ENCODE measurements around the gene CARHSP1.

Gene CARHSP1

DNA sequence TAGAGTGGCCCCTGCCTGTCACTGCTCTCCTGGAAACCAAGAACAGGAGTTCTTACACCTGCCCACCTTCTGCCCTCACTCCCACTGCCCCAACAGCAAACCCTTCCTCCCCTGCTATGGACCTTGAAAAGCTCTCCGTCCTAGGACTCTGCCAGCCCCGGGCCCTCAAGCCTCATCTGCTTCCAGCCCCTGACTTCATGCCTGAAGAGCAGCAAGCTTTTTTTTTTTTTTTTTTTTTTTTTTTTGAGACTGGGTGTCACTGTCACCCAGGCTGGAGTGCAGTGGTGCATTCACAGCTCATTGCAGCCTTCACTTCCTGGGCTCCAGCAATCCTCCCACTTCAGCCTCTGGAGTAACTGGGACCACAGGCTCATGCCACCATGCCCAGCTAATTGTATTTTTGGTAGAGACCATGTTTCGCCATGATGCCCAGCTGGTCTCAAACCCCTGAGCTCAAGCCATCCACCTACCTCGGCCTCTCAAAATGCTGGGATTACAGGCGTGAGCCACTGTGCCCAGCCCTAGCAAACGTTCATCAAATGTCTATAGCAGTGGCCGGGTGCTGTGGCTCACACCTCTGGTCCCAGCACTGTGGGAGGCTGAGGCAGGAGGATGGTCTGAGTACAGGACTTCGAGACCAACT is 16.9 kb downstream of the CARHSP1 start:
- Histone ChIP-seq H3K9ac (peak overlapping the region in 8 of 11 experiments; percentile 24 to 71 (median 54); a peak in 11 of 22 replicates), H3K9me3 (replicated peaks in 1 of 11) (no peaks in the 10 kb centered on the region), H3K4me2 (peak overlapping the region; percentile 85 to 100 (median 93)), H3K27me3 (no peaks in the 10 kb centered on the region; a peak in 1 of 22 replicates), H3K27ac (peak overlapping the region in 9 of 11 experiments; percentile 75 to 84 (median 80); a peak in 18 of 22 replicates), H3K36me3 (peaks cover 60 to 99% (median 90%) of the 10 kb centered on the region in 11 experiments), H3K4me1 (peaks cover 69 to 100% (median 98%) of the 10 kb centered on the region in 10 experiments), H3K4me3 (no peak overlapping the region), H4K20me1 (peaks cover 4 to 97% (median 89%) of the 10 kb centered on the region in 11 experiments; a peak in 21 of 22 replicates)
- no peak for TF ChIP-seq Cebpa-rat (IDR thresholded peaks at IDR 0.05)

DNA sequence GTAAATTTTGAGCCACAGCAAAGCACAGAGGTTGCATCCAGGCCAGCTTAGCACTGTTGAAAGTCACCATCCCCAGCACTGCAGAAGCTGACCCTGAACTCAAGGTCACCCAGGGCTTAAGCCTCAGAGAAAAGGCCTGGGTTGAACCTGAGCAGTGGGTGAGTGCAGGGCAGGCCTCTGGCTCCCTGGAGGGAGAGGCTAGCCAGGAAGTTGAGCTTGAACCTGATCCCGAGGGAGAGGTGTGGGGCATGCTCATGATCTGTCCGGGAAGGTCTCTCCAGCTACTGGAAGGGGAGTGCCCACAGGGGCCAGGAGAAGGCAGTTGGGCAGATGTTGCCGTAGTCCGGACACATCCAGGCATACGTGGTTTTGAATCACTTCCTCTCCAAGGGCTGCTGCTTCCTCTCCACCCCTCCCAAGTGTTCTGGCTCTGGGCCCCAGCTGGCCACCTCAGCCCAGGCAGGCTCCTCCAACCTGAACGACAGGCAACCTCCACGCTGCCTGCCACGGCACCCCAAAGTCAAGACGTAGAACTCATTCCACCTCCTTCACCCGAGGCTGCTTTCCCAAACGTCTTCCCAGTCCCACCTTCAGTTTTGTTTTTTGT is 18.4 kb downstream of the CARHSP1 start:
- Histone ChIP-seq H4K20me1 (peaks cover 19 to 97% (median 90%) of the 10 kb centered on the region in 11 experiments; a peak in 21 of 22 replicates), H3K36me3 (peaks cover 63 to 99% (median 90%) of the 10 kb centered on the region in 11 experiments), H3K4me2 (peak overlapping the region; percentile 85 to 100 (median 93)), H3K9me3 (replicated peaks in 1 of 11) (no peaks in the 10 kb centered on the region), H3K9ac (peak overlapping the region; percentile 28 to 73 (median 69); a peak in 20 of 22 replicates), H3K4me1 (peaks cover 55 to 100% (median 98%) of the 10 kb centered on the region in 10 experiments), H3K27ac (peak overlapping the region; percentile 31 to 84 (median 79); a peak in 21 of 22 replicates), H3K27me3 (no peaks in the 10 kb centered on the region; a peak in 1 of 22 replicates), H3K4me3 (peak overlapping the region in 8 of 10 experiments; percentile 5 to 54 (median 30); a peak in 13 of 20 replicates)
- no peak for TF ChIP-seq Cebpa-rat (IDR thresholded peaks at IDR 0.05)

DNA sequence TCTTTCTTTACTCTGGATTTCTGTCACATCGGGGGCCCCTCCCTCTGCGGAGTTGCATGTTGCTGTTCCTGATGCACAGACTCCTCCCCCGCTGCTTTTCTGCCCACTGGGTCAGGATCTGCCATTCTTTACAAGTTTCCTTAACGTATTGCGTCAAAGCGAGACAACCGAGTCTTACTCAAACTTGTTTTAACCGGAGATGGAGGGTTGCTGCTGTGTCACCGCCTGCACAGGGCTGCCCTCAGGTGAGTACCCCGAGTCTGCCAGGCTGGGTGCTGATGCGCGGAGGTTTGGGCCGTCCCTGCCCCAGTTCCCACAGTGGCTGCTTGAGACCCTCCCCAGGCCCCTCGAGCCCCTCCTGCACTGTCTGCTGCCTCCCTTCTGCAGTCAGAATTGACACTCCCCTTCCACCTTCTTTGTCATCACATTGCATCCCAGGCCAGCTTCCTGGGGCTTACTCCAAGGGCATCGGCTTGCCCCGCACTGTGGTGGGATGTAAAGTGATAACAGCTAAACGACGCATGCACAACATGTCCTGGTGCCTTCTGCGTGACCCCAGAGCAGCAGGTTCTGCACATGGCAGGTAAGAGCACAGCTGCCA is 19.3 kb downstream of the CARHSP1 start:
- peak overlapping the region in 9 of 11 experiments; percentile 59 to 73 (median 70); a peak in 20 of 22 replicates for H3K9ac ChIP-seq

DNA sequence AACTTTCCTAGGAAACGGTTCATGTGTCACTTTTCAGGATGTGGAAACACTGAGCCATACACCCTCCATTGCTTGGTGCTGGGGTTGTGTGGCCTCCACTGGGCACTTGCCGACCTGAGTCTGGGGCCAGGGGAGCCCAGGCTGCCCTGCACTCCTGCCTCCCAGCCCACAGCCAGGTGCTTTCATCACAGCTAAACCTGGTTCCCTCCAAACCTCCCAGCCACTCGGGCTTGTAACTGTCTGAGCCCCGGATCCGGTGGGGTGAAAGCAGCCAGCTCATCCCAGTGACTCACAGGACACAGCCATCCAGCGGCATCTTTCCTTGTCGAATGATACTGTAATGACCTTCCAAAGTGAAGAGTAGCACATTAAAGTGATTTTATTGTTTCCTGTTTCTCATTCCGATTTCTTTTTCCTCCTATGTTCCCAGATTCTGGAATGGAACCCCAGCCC is 19.8 kb downstream of the CARHSP1 start:
- Histone ChIP-seq H3K9ac (peak overlapping the region in 9 of 11 experiments; percentile 18 to 73 (median 67); a peak in 17 of 22 replicates), H3K4me3 (peak overlapping the region in 2 of 10 experiments; percentile 14 to 32; a peak in 1 of 20 replicates), H3K4me2 (peak overlapping the region; percentile 85 to 100 (median 93)), H3K4me1 (peaks cover 55 to 100% (median 87%) of the 10 kb centered on the region in 10 experiments), H3K9me3 (replicated peaks in 1 of 11) (no peaks in the 10 kb centered on the region), H4K20me1 (peaks cover 21 to 99% (median 83%) of the 10 kb centered on the region in 11 experiments; a peak in 21 of 22 replicates), H3K27ac (peak overlapping the region in 10 of 11 experiments; percentile 65 to 84 (median 80); a peak in 18 of 22 replicates), H3K27me3 (no peaks in the 10 kb centered on the region; a peak in 1 of 22 replicates), H3K36me3 (peaks cover 49 to 88% (median 77%) of the 10 kb centered on the region in 11 experiments)
- no peak for TF ChIP-seq Cebpa-rat (IDR thresholded peaks at IDR 0.05)

More for the DNA sequence above, 19.3 kb downstream of the CARHSP1 start:
- Histone ChIP-seq H3K4me1 (peaks cover 55 to 100% (median 93%) of the 10 kb centered on the region in 10 experiments), H3K27me3 (no peaks in the 10 kb centered on the region; a peak in 1 of 22 replicates), H3K9me3 (replicated peaks in 1 of 11) (no peaks in the 10 kb centered on the region), H4K20me1 (peaks cover 21 to 97% (median 87%) of the 10 kb centered on the region in 11 experiments; a peak in 21 of 22 replicates), H3K27ac (peak overlapping the region; percentile 31 to 84 (median 79); a peak in 21 of 22 replicates), H3K36me3 (peaks cover 55 to 93% (median 82%) of the 10 kb centered on the region in 11 experiments), H3K4me3 (peak overlapping the region in 7 of 10 experiments; percentile 20 to 54 (median 32); a peak in 9 of 20 replicates), H3K4me2 (peak overlapping the region; percentile 85 to 100 (median 93))
- no peak for TF ChIP-seq Cebpa-rat (IDR thresholded peaks at IDR 0.05)

DNA sequence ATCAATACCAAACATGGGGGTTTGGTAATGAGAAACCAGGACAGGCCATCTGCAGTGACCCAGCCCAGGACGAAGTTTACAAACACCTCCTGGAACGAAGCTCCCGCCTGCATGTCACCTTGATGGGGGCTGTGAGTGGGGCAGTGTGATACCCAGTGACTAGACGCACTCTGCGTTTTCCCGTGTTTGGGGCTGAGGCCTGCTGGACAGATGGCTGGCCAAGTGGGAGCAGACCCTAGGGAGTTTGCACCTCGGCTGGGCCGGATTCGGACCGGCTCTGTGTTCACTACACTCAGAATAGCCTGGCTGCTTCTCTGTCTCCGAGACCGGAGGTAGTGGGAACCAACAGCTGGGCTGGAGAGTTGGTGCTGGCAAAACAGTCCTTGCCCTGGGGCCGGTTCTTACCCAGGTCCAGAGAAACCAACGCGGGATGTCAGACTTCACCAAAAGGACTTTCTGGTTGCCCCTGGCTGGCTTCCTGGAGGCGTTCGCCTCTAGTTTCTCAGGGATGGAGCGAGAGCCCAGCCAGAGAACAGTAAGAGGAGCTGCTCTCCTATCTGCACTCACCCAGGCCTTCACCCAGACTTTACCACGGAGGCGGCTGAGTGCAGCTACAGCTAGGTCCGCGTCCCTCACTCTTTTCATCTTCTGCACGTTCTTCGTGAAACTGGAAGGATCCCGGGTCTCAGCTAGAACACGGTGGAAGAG is 20.4 kb downstream of the CARHSP1 start:
- TF ChIP-seq Cebpa-rat (IDR thresholded peaks at IDR 0.05): no peak

DNA sequence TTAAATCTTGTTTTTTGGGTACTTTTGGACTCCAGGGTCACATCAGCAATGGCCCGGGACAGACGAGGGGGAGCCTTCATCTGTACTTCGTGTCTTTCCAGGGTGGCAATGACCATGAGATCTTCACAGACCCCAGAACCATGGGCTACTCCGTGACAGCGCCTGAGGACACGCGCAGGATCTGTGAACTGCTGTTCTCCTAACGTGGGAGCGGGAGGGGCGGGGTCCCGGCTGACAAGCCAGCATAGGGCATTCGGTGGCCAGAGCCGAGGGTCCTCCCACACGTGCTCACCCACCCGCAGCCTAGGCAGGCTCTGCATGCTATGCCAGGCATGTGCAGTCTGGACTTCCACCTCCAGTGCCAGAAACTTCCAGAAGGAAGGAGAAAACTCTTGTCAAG is 21.2 kb downstream of the CARHSP1 start:
- Histone ChIP-seq H3K36me3 (peaks cover 37 to 75% (median 63%) of the 10 kb centered on the region in 11 experiments), H3K4me1 (peaks cover 47 to 86% (median 74%) of the 10 kb centered on the region in 10 experiments), H4K20me1 (peaks cover 21 to 99% (median 80%) of the 10 kb centered on the region in 11 experiments; a peak in 21 of 22 replicates), H3K27me3 (no peaks in the 10 kb centered on the region; a peak in 1 of 22 replicates), H3K4me2 (peak overlapping the region in 2 of 11 experiments; percentile 6 to 22; a peak in 1 of 22 replicates), H3K9ac (no peak overlapping the region), H3K9me3 (replicated peaks in 1 of 11) (no peaks in the 10 kb centered on the region), H3K4me3 (no peak overlapping the region), H3K27ac (peak overlapping the region in 4 of 11 experiments; percentile 4 to 39 (median 17); a peak in 6 of 22 replicates)
- TF ChIP-seq Cebpa-rat (IDR thresholded peaks at IDR 0.05): no peak

More for the DNA sequence above, 20.4 kb downstream of the CARHSP1 start:
- H3K9me3 ChIP-seq (replicated peaks in 1 of 11): no peaks in the 10 kb centered on the region
- peak overlapping the region; percentile 85 to 100 (median 93) for H3K4me2 ChIP-seq
- H3K4me3 ChIP-seq: no peak overlapping the region
- peaks cover 45 to 83% (median 71%) of the 10 kb centered on the region in 11 experiments for H3K36me3 ChIP-seq
- peaks cover 21 to 99% (median 83%) of the 10 kb centered on the region in 11 experiments; a peak in 21 of 22 replicates for H4K20me1 ChIP-seq
- H3K27me3 ChIP-seq: no peaks in the 10 kb centered on the region; a peak in 1 of 22 replicates
- H3K4me1 ChIP-seq: peaks cover 54 to 94% (median 81%) of the 10 kb centered on the region in 10 experiments
- peak overlapping the region in 10 of 11 experiments; percentile 65 to 84 (median 80); a peak in 17 of 22 replicates for H3K27ac ChIP-seq
- H3K9ac ChIP-seq: peak overlapping the region in 9 of 11 experiments; percentile 18 to 73 (median 67); a peak in 15 of 22 replicates

DNA sequence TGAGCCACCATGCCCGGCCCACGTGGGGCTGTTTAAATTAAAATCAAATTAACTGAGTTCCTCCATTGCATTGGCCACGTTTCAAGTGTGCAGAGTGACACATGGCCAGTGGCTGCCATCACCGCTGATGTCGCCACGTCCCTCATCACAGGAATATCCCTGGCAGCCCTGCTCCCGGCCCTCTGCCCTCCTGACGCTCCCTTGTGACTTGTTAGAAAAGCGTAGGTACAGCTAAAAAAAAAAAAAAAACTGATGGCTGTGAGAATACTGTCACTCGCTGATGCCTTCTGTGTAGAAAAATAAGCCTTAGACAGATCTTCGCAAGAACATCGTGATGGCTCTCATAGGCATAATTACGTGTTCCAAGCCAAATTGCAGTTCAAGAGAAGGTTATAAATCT is 21.7 kb downstream of the CARHSP1 start:
- no peak for TF ChIP-seq Cebpa-rat (IDR thresholded peaks at IDR 0.05)
- H3K27me3 ChIP-seq: no peaks in the 10 kb centered on the region
- no peak overlapping the region for H3K4me3 ChIP-seq
- H3K9me3 ChIP-seq (replicated peaks in 1 of 11): no peaks in the 10 kb centered on the region
- H3K9ac ChIP-seq: no peak overlapping the region
- H4K20me1 ChIP-seq: peaks cover 21 to 99% (median 75%) of the 10 kb centered on the region in 11 experiments; a peak in 21 of 22 replicates
- peaks cover 42 to 82% (median 69%) of the 10 kb centered on the region in 10 experiments for H3K4me1 ChIP-seq
- peak overlapping the region in 4 of 11 experiments; percentile 1 to 65 (median 14); a peak in 5 of 22 replicates for H3K4me2 ChIP-seq
- peak overlapping the region in 3 of 11 experiments; percentile 8 to 39 (median 26); a peak in 2 of 22 replicates for H3K27ac ChIP-seq
- H3K36me3 ChIP-seq: peaks cover 34 to 70% (median 59%) of the 10 kb centered on the region in 11 experiments

All from BLaER1 treated with 17β-estradiol and CSF1 and Interleukin-3, amounts not matched to agents 10 nM and 100 nM (cell line).